ENCODE measurements around the gene PPP1R2C.

DNA sequence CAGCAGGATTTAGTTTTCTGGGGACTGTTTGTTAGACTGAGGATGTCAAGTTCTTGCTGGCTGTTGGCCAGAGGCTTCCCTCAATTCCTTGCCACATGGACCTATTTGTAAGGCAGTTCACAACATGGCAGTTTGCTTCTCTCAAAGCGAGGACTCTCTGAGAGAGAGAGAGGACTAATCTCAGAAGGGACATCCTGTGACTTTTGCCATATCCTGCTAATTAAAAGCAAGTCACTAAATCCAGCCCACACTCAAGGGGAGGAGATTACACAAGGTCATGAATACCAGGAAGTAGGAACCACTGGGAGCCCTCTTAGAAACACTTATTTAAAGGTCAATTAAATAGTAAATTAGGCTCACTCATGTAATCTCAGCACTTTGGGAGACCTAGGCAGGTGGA, 38.2 kb downstream of the PPP1R2C start:
- TF ChIP-seq CTCF (IDR thresholded peaks at IDR 0.05) (no peak), POLR2A (IDR thresholded peaks at IDR 0.05) (no peak)

Measured in lower leg skin (tissue), 3 donors.